Peyer's patch (tissue), 4 donors: ENCODE results near the gene SULT6B1.

Source experiments
- CTCF ChIP-seq, 6 experiments: fragments of 450-650 bp in 4 of 6; fragments of 200-600 bp in 2 of 6; sonication (generic) in 1 of 6; IDR thresholded peaks; one replicate each; pipeline ENCODE4 v1.5.1; 2017 to 2019; ENCODE audit warnings: antibody characterized with exemption in 6 of 6, mild to moderate bottlenecking in 3 of 6, moderate library complexity in 1 of 6
- POLR2A ChIP-seq, 2 donors: fragments of 450-650 bp; IDR thresholded peaks; one replicate each; pipeline ENCODE4 v1.5.1; 2017; ENCODE audit warnings: antibody characterized with exemption in 2 of 2, mild to moderate bottlenecking in 2 of 2, moderate library complexity in 2 of 2

GRCh38 chr2:37191747-37192146 is 3.3 kb upstream of the SULT6B1 start:
- TF ChIP-seq POLR2A (IDR thresholded peaks at IDR 0.05) (no peak), CTCF (IDR thresholded peaks at IDR 0.05) (no peak)
